ENCODE measurements around the gene SCARB1.

The SCARB1 gene

GRCh38 chr12:124857921-124858461 is 5.7 kb downstream of the SCARB1 start:
- no peak for TF ChIP-seq TCF4 (CRISPR knock-in tag; IDR thresholded peaks at IDR 0.05; ENCODE audit: borderline replicate concordance)
- TF ChIP-seq ZFP30 (CRISPR knock-in tag; IDR thresholded peaks at IDR 0.05): no peak
- no peak for TF ChIP-seq ZNF70 (CRISPR knock-in tag; IDR thresholded peaks at IDR 0.05)
- TF ChIP-seq OSR1 (CRISPR knock-in tag; IDR thresholded peaks at IDR 0.05): no peak
- no peak for TF ChIP-seq RARB (CRISPR knock-in tag; IDR thresholded peaks at IDR 0.05)
- no peak for TF ChIP-seq ZNF8 (CRISPR knock-in tag; IDR thresholded peaks at IDR 0.05)
- TF ChIP-seq ZNF565 (CRISPR knock-in tag; conservative IDR thresholded peaks at IDR 0.05; ENCODE audit: low read depth): no peak
- TF ChIP-seq CSDC2 (CRISPR knock-in tag; IDR thresholded peaks at IDR 0.05): no peak
- no peak for TF ChIP-seq POU6F1 (CRISPR knock-in tag; IDR thresholded peaks at IDR 0.05; ENCODE audit: borderline replicate concordance, low read depth)
- ATAC-seq: no peak

GRCh38 chr12:124856842-124857178 is 6.9 kb downstream of the SCARB1 start:
- TF ChIP-seq ARNTL (CRISPR knock-in tag; IDR thresholded peaks at IDR 0.05; ENCODE audit: borderline replicate concordance, low read depth) (no peak), GLIS3 (CRISPR knock-in tag; IDR thresholded peaks at IDR 0.05) (no peak), TOX (CRISPR knock-in tag; IDR thresholded peaks at IDR 0.05; ENCODE audit: borderline replicate concordance) (no peak), ISL1 (CRISPR knock-in tag; IDR thresholded peaks at IDR 0.05) (no peak), SNAI2 (CRISPR knock-in tag; IDR thresholded peaks at IDR 0.05) (no peak)
- no peak for ATAC-seq

GRCh38 chr12:124856132-124856841 is 7.4 kb downstream of the SCARB1 start:
- no peak for ATAC-seq

More at GRCh38 chr12:124856132-124856841, 7.4 kb downstream of the SCARB1 start:
- TF ChIP-seq TCF4 (CRISPR knock-in tag; IDR thresholded peaks at IDR 0.05; ENCODE audit: borderline replicate concordance): no peak
- no peak for TF ChIP-seq GLIS3 (CRISPR knock-in tag; IDR thresholded peaks at IDR 0.05)
- TF ChIP-seq TSHZ2 (CRISPR knock-in tag; IDR thresholded peaks at IDR 0.05): no peak
- TF ChIP-seq ISL1 (CRISPR knock-in tag; IDR thresholded peaks at IDR 0.05): no peak
- TF ChIP-seq ESRRG (CRISPR knock-in tag; IDR thresholded peaks at IDR 0.05): no peak
- TF ChIP-seq CSRNP3 (CRISPR knock-in tag; IDR thresholded peaks at IDR 0.05): no peak
- TF ChIP-seq PPARA (CRISPR knock-in tag; IDR thresholded peaks at IDR 0.05; ENCODE audit: borderline replicate concordance): no peak
- TF ChIP-seq OSR1 (CRISPR knock-in tag; IDR thresholded peaks at IDR 0.05): no peak
- no peak for TF ChIP-seq ZNF70 (CRISPR knock-in tag; IDR thresholded peaks at IDR 0.05)
- TF ChIP-seq ZFP30 (CRISPR knock-in tag; IDR thresholded peaks at IDR 0.05): no peak
- no peak for TF ChIP-seq SNAI2 (CRISPR knock-in tag; IDR thresholded peaks at IDR 0.05)
- no peak for TF ChIP-seq CSDC2 (CRISPR knock-in tag; IDR thresholded peaks at IDR 0.05)
